Vagina (tissue), 2 donors: Measurements from ENCODE around the gene CATSPERE. TPM values are rescaled to one million over a fixed set of nuclear protein-coding genes. Genes with fewer than 3 reads are reported as not detected.

Experiments
- DNase-seq, 2 donors: peaks; one replicate each; pipeline ENCODE4 v3.0.0-alpha.2; 2017; ENCODE audit errors: extremely low spot score in 2 of 2
- H3K27ac ChIP-seq: fragments of 200-600 bp; sonication (generic); one replicate; pipeline ENCODE4 v1.5.1; 2019
- H3K27me3 ChIP-seq: fragments of 200-600 bp; sonication (generic); one replicate; pipeline ENCODE4 v1.5.1; 2019
- H3K36me3 ChIP-seq, 2 donors: fragments of 200-600 bp; sonication (generic); one replicate each; pipeline ENCODE4 v1.5.1; 2017 to 2019
- H3K4me1 ChIP-seq: fragments of 200-600 bp; sonication (generic); one replicate; pipeline ENCODE4 v1.5.1; 2019
- H3K4me3 ChIP-seq, 2 donors: fragments of 200-600 bp; sonication (generic); 1 replicate in 1 of 2; 2 replicates in 1 of 2; pipeline ENCODE4 v1.5.1; 2016 to 2019
- H3K9me3 ChIP-seq: fragments of 200-600 bp; sonication (generic); one replicate; pipeline ENCODE4 v1.5.1; 2019
- CTCF ChIP-seq, 3 experiments: fragments of 450-650 bp in 2 of 3; fragments of 200-600 bp in 1 of 3; sonication (generic) in 1 of 3; IDR thresholded peaks; one replicate each; pipeline ENCODE4 v1.5.1; 2017 to 2019; ENCODE audit warnings: antibody characterized with exemption in 3 of 3, mild to moderate bottlenecking in 2 of 3, moderate library complexity in 2 of 3
- POLR2A ChIP-seq, 2 donors: fragments of 450-650 bp; IDR thresholded peaks; one replicate each; pipeline ENCODE4 v1.6.1; 2017; ENCODE audit warnings: antibody characterized with exemption in 2 of 2, mild to moderate bottlenecking in 2 of 2, moderate library complexity in 2 of 2
- POLR2AphosphoS5 ChIP-seq, 2 donors: sonication (generic); formaldehyde crosslinking; IDR thresholded peaks; one replicate each; pipeline ENCODE4 v1.9.0; 2017; ENCODE audit warnings: antibody characterized with exemption in 2 of 2, mild to moderate bottlenecking in 2 of 2, low read depth in 1 of 2; ENCODE audit not compliant: insufficient read depth in 1 of 2
- intact Hi-C: fragments of 100-400 bp; cut with DNase I; formaldehyde crosslinking; loops from one replicate; pipeline ENCODE4 v1.15.1; 2023
- total RNA-seq: library from RNA; depleted of rRNA; stranded (reverse); fragments of >200 nt; gene quantifications from one replicate; pipeline ENCODE4 v1.2.3, GENCODE V29; 2016

Gene CATSPERE
- total RNA-seq, 1 donor from 2014 or later = 0.98 TPM

DNA sequence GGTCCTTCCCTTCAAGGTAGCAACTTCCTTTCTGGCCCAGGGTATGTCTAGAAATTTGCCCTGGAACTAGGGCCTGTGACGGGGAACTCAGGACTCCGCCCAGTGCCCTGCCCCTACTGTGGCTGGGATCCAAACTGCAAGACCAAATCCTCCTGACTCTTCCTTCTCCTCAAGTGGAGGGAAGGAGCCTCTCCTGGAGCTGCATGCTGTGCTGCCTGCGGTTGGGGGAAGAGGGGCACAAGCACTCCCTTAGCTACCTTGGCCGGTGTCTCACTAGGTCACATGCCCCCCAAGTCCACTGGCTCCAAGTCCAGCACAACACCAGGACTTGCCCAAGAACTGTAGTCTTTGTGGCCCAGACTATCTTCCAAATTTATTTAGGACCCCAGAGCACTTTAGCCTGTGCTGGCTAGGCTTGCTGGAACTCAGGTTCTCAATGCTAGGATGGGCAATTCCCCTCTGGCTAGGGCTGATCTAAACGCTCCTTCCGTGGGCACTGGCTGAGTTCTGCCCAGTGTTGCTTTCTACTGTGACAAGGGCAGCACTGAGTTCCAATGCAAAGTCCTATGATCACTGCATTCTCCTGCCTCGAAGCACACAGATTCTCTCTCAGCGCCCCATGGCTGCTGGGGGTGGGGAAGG is 21.6 kb upstream of the CATSPERE start:
- H3K36me3 ChIP-seq = peaks cover 0 to 12% of the 10 kb centered on the region in 2 donors
- DNase-seq = no peak
- TF ChIP-seq CTCF (IDR thresholded peaks at IDR 0.05) (no peak), POLR2AphosphoS5 (IDR thresholded peaks at IDR 0.05; ENCODE audit: insufficient read depth in 1 of 2, low read depth in 1 of 2) (no peak), POLR2A (IDR thresholded peaks at IDR 0.05) (no peak)
- intact Hi-C loops = no loop called here
- peaks cover 32% of the 10 kb centered on the region for H3K4me1 ChIP-seq
- H3K27ac ChIP-seq = no peak overlapping the region
- no peaks in the 10 kb centered on the region for H3K9me3 ChIP-seq
- no peak overlapping the region for H3K4me3 ChIP-seq
- no peaks in the 10 kb centered on the region for H3K27me3 ChIP-seq

- intact Hi-C loops = no loop called here
- H3K27ac ChIP-seq = no peak overlapping the region
- TF ChIP-seq POLR2A (IDR thresholded peaks at IDR 0.05) = no peak
- no peak for TF ChIP-seq CTCF (IDR thresholded peaks at IDR 0.05)
- no peak for TF ChIP-seq POLR2AphosphoS5 (IDR thresholded peaks at IDR 0.05; ENCODE audit: insufficient read depth in 1 of 2, low read depth in 1 of 2)
- no peaks in the 10 kb centered on the region for H3K36me3 ChIP-seq
- DNase-seq = no peak
- H3K9me3 ChIP-seq = no peaks in the 10 kb centered on the region
- H3K27me3 ChIP-seq = no peaks in the 10 kb centered on the region
- H3K4me1 ChIP-seq = peaks cover 48% of the 10 kb centered on the region
- no peak overlapping the region for H3K4me3 ChIP-seq
Observed at GRCh38 chr1:244442850-244443249, 18.2 kb upstream of the CATSPERE start.

GRCh38 chr1:244444854-244445253 is 16.2 kb upstream of the CATSPERE start:
- Histone ChIP-seq H3K4me1 (peaks cover 51% of the 10 kb centered on the region), H3K27me3 (no peaks in the 10 kb centered on the region), H3K27ac (peak overlapping the region; percentile 46), H3K4me3 (no peak overlapping the region), H3K9me3 (no peaks in the 10 kb centered on the region), H3K36me3 (no peaks in the 10 kb centered on the region)
- DNase-seq = no peak
- TF ChIP-seq CTCF (IDR thresholded peaks at IDR 0.05) = no peak
- no peak for TF ChIP-seq POLR2AphosphoS5 (IDR thresholded peaks at IDR 0.05; ENCODE audit: insufficient read depth in 1 of 2, low read depth in 1 of 2)
- TF ChIP-seq POLR2A (IDR thresholded peaks at IDR 0.05) = no peak
- intact Hi-C loops = no loop called here

DNA sequence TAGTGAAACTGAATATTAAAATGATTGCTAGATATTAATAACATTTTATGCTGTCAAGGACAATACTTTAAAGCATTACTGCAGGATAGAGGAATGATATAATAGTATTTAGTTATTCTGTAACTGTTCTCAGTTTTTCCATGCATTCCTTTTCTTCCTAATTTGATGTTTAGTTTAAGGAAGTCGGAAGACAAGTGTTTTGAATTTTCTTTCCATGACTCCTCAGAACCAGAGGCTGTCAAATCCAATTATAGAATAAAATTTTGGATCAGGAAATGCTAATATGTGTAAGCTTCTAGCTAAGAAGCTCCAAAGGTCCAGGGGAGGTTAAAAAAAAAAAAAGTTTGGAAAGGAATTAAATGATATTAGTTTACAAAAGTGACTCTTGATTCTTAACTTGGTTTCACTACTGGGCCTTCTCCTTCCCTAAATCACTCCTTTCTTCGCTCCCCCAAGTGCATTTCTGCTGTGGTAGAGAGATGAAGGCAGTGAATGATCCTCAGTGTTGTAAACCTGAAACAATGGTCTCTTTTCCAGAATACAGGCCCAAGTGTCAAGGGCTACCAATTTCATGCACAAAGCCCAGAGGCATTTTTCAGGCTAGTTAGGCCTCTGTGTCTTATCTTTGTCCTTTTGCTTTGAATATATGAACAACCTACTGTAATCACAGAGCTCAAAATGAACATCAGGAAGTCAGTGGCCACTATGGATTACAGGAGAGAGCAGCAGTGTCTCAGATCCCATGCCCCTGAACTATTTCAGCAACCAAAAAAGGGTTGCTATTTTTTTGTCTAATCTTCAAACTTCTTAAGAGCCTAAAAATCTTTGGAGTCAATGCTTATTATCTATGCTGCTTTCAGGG is 15.5 kb upstream of the CATSPERE start:
- H3K4me1 ChIP-seq = peaks cover 51% of the 10 kb centered on the region
- intact Hi-C loops = no loop called here
- no peaks in the 10 kb centered on the region for H3K36me3 ChIP-seq
- peak overlapping the region; percentile 46 for H3K27ac ChIP-seq
- no peak for TF ChIP-seq POLR2AphosphoS5 (IDR thresholded peaks at IDR 0.05; ENCODE audit: insufficient read depth in 1 of 2, low read depth in 1 of 2)
- TF ChIP-seq POLR2A (IDR thresholded peaks at IDR 0.05) = no peak
- TF ChIP-seq CTCF (IDR thresholded peaks at IDR 0.05) = no peak
- no peak overlapping the region for H3K4me3 ChIP-seq
- H3K9me3 ChIP-seq = no peaks in the 10 kb centered on the region
- DNase-seq = no peak
- H3K27me3 ChIP-seq = no peaks in the 10 kb centered on the region

- H3K27me3 ChIP-seq = no peaks in the 10 kb centered on the region
- no peak overlapping the region for H3K4me3 ChIP-seq
- peaks cover 50% of the 10 kb centered on the region for H3K4me1 ChIP-seq
- no peak for TF ChIP-seq POLR2AphosphoS5 (IDR thresholded peaks at IDR 0.05; ENCODE audit: insufficient read depth in 1 of 2, low read depth in 1 of 2)
- no peak for TF ChIP-seq CTCF (IDR thresholded peaks at IDR 0.05)
- no peak for TF ChIP-seq POLR2A (IDR thresholded peaks at IDR 0.05)
- no peak for DNase-seq
- intact Hi-C loops = no loop called here
- no peak overlapping the region for H3K27ac ChIP-seq
- H3K36me3 ChIP-seq = no peaks in the 10 kb centered on the region
- no peaks in the 10 kb centered on the region for H3K9me3 ChIP-seq
Observed at GRCh38 chr1:244447024-244447423, 14.0 kb upstream of the CATSPERE start.
